IMR-90 (cell line): ENCODE measurements around the gene TRA2A. TPM values are rescaled to one million over a fixed set of nuclear protein-coding genes. Genes with fewer than 3 reads are reported as not detected.

Source experiments
- ATAC-seq: fragments of 200-7000 bp; cut with Tn5 transposase; 2 replicates; pipeline ENCODE4 v1.9.1; 2020; ENCODE audit warnings: low read depth, mild to moderate bottlenecking, moderate library complexity
- BruUV-seq: library from RNA; stranded (reverse); fragments of 400-500 nt; replicated peaks from 2 replicates; lab custom pipeline; 2021; lab: Mats Ljungman, UMichigan
- CTCF ChIA-PET: fragments of 300-600 bp; formaldehyde crosslinking; extraction: SDS; loops from one replicate; lab custom pipeline; 2021; ENCODE audit warnings: antibody characterized with exemption; lab: Yijun Ruan, JAX
- POLR2A ChIA-PET: fragments of 300-600 bp; sonication (Branson Sonifier 250); formaldehyde crosslinking; loops from one replicate; lab custom pipeline; 2022; ENCODE audit warnings: antibody characterized with exemption; ENCODE audit not compliant: unreplicated experiment; lab: Charles Lee
- DNase-seq: peaks from one replicate; pipeline ENCODE4 v3.0.0; 2013
- H2AFZ ChIP-seq: replicated peaks from 2 replicates; pipeline ENCODE3; 2013; ENCODE audit warnings: low read length, mild to moderate bottlenecking; ENCODE audit not compliant: poor library complexity
- H2AK5ac ChIP-seq: 2 replicates; pipeline ENCODE4 v1.6.1; 2013; ENCODE audit warnings: low read depth, low read length, inconsistent platforms
- H2AK9ac ChIP-seq: replicated peaks from 2 replicates; pipeline ENCODE3; 2013; ENCODE audit warnings: mild to moderate bottlenecking, low read depth, low read length, moderate library complexity; ENCODE audit not compliant: poor library complexity
- H2BK120ac ChIP-seq: 2 replicates; pipeline ENCODE4 v1.6.1; 2013; ENCODE audit warnings: low read depth, low read length, inconsistent platforms
- H2BK15ac ChIP-seq: 3 replicates; pipeline ENCODE4 v1.6.1; 2013; ENCODE audit warnings: low read depth, low read length, inconsistent platforms
- H2BK20ac ChIP-seq: 2 replicates; pipeline ENCODE4 v1.6.1; 2013; ENCODE audit warnings: low read depth, mild to moderate bottlenecking, inconsistent platforms, low read length, moderate library complexity
- H2BK5ac ChIP-seq: 2 replicates; pipeline ENCODE4 v1.6.1; 2013; ENCODE audit warnings: mild to moderate bottlenecking, low read depth, low read length, inconsistent platforms; ENCODE audit not compliant: poor library complexity, severe bottlenecking
- H3K14ac ChIP-seq: replicated peaks from 2 replicates; pipeline ENCODE4 v1.6.1; 2013; ENCODE audit warnings: low read depth, low read length, inconsistent platforms
- H3K18ac ChIP-seq: 2 replicates; pipeline ENCODE4 v1.6.1; 2013; ENCODE audit warnings: low read depth, low read length, control low read depth
- H3K23ac ChIP-seq: 2 replicates; pipeline ENCODE4 v1.6.1; 2013; ENCODE audit warnings: low read depth, low read length, inconsistent platforms
- H3K27ac ChIP-seq: 2 replicates; pipeline ENCODE4 v1.5.1; 2013; ENCODE audit warnings: mild to moderate bottlenecking, control low read depth, low read length; ENCODE audit not compliant: insufficient read depth
- H3K27me3 ChIP-seq: 2 replicates; pipeline ENCODE4 v1.6.1; 2013; ENCODE audit warnings: low read length; ENCODE audit not compliant: control insufficient read depth, insufficient read depth
- H3K36me3 ChIP-seq: 2 replicates; pipeline ENCODE4 v1.6.1; 2013; ENCODE audit warnings: low read length, mixed read lengths; ENCODE audit not compliant: control insufficient read depth, insufficient read depth
- H3K4ac ChIP-seq: 2 replicates; pipeline ENCODE4 v1.6.1; 2013; ENCODE audit warnings: low read depth, low read length, inconsistent platforms
- H3K4me1 ChIP-seq: 2 replicates; pipeline ENCODE4 v1.6.1; 2013; ENCODE audit warnings: low read length, mixed read lengths; ENCODE audit not compliant: control insufficient read depth, insufficient read depth
- H3K4me2 ChIP-seq: 2 replicates; pipeline ENCODE4 v1.6.1; 2013; ENCODE audit warnings: low read depth, mild to moderate bottlenecking, control low read depth, low read length, moderate library complexity
- H3K4me3 ChIP-seq: 2 replicates; pipeline ENCODE4 v1.5.1; 2013; ENCODE audit warnings: low read depth, mild to moderate bottlenecking, control low read depth, low read length, moderate library complexity; ENCODE audit not compliant: insufficient read depth
- H3K56ac ChIP-seq: 2 replicates; pipeline ENCODE4 v1.6.1; 2013; ENCODE audit warnings: low read length, inconsistent platforms; ENCODE audit not compliant: insufficient read depth; ENCODE audit errors: extremely low read depth
- H3K79me1 ChIP-seq, 2 experiments: 2 replicates each; pipeline ENCODE4 v1.6.1; 2013; ENCODE audit warnings: low read length in 2 of 2, inconsistent platforms in 1 of 2, low read depth in 1 of 2
- H3K9ac ChIP-seq: 2 replicates; pipeline ENCODE4 v1.6.1; 2013; ENCODE audit warnings: low read depth, low read length, control low read depth
- H3K9me1 ChIP-seq: 2 replicates; pipeline ENCODE4 v1.6.1; 2013; ENCODE audit warnings: low read length, inconsistent platforms; ENCODE audit not compliant: insufficient read depth
- H3K9me3 ChIP-seq: 2 replicates; pipeline ENCODE4 v1.6.1; 2013; ENCODE audit warnings: low read length; ENCODE audit not compliant: control insufficient read depth, insufficient read depth
- H4K20me1 ChIP-seq: 2 replicates; pipeline ENCODE4 v1.6.1; 2013; ENCODE audit warnings: low read length, inconsistent platforms; ENCODE audit not compliant: insufficient read depth
- H4K5ac ChIP-seq: 2 replicates; pipeline ENCODE4 v1.6.1; 2013; ENCODE audit warnings: mild to moderate bottlenecking, low read depth, low read length, control low read depth
- H4K8ac ChIP-seq, 2 experiments: 2 replicates each; pipeline ENCODE4 v1.6.1; 2013; ENCODE audit warnings: low read depth in 2 of 2, low read length in 2 of 2, control low read depth in 1 of 2, inconsistent platforms in 1 of 2
- H4K91ac ChIP-seq: 2 replicates; pipeline ENCODE4 v1.6.1; 2013; ENCODE audit warnings: low read depth, low read length, inconsistent platforms; ENCODE audit not compliant: insufficient read depth
- BHLHE40 ChIP-seq: fragments of 150-350 bp; IDR thresholded peaks from 2 replicates; pipeline ENCODE4 v1.6.1; 2016; ENCODE audit warnings: mild to moderate bottlenecking, low read depth, low read length
- CEBPB ChIP-seq: IDR thresholded peaks from 2 replicates; pipeline ENCODE4 v1.6.1; 2012; ENCODE audit warnings: low read depth, low read length, improper control_type of control experiment
- CHD1 ChIP-seq: IDR thresholded peaks from 2 replicates; pipeline ENCODE4 v1.6.1; 2012; ENCODE audit warnings: low read depth, low read length, improper control_type of control experiment
- FOS ChIP-seq: fragments of 150-350 bp; IDR thresholded peaks from 2 replicates; pipeline ENCODE4 v1.6.1; 2016; ENCODE audit warnings: low read depth, low read length
- MAFK ChIP-seq: IDR thresholded peaks from 2 replicates; pipeline ENCODE4 v1.6.1; 2012; ENCODE audit warnings: low read depth, low read length, improper control_type of control experiment
- MAZ ChIP-seq: IDR thresholded peaks from 2 replicates; pipeline ENCODE4 v1.6.1; 2012; ENCODE audit warnings: low read depth, mild to moderate bottlenecking, low read length, improper control_type of control experiment, moderate library complexity, borderline replicate concordance
- NFE2L2 ChIP-seq: fragments of 150-350 bp; IDR thresholded peaks from 2 replicates; pipeline ENCODE4 v1.6.1; 2016; ENCODE audit warnings: low read depth, mild to moderate bottlenecking, low read length
- RFX5 ChIP-seq: IDR thresholded peaks from 2 replicates; pipeline ENCODE4 v1.8.0; 2012; ENCODE audit warnings: low read depth, mild to moderate bottlenecking, low read length, moderate library complexity
- SMC3 ChIP-seq: fragments of 150-350 bp; IDR thresholded peaks from 2 replicates; pipeline ENCODE4 v1.6.1; 2016; ENCODE audit warnings: low read depth, mild to moderate bottlenecking, antibody characterized with exemption, low read length, moderate library complexity
- USF2 ChIP-seq: fragments of 150-350 bp; IDR thresholded peaks from 2 replicates; pipeline ENCODE4 v1.6.1; 2017; ENCODE audit warnings: mild to moderate bottlenecking, antibody characterized with exemption, low read length, low read depth
- WGBS, 2 experiments: methylation state at CpG; one replicate each; pipeline versions ENCODE4 v1.1.5 to v1.1.7; 2013; ENCODE audit warnings: missing lambda C conversion rate in 2 of 2; ENCODE audit not compliant: insufficient read length in 1 of 2; ENCODE audit errors: extremely low coverage in 2 of 2; 5-methylcytosine and 5-hydroxymethylcytosine counted together
- dilution Hi-C: fragments of 300-500 bp; cut with HindIII; formaldehyde crosslinking; loops from one replicate; pipeline ENCODE4 v1.14.3; 2018; ENCODE audit warnings: low sequenced_read_pairs; ENCODE audit not compliant: unreplicated experiment
- in situ Hi-C: fragments of 300-500 bp; cut with MboI; formaldehyde crosslinking; loops from 3 replicates; pipeline ENCODE4 v1.14.3; 2019; ENCODE audit warnings: low sequenced_read_pairs, inconsistent platforms, mixed read lengths
- intact Hi-C: fragments of 100-400 bp; cut with micrococcal nuclease; formaldehyde crosslinking; loops from 2 replicates; pipeline ENCODE4 v1.10.0; 2022
- polyA plus RNA-seq, 3 experiments: library from polyadenylated mRNA; depleted of rRNA; stranded (reverse); fragments of >200 nt; gene quantifications; 2 replicates each; pipeline ENCODE4 v1.2.3, GENCODE V29; 2012; ENCODE audit warnings: low replicate concordance in 1 of 3
- total RNA-seq: library from RNA; depleted of rRNA; stranded (reverse); fragments of >200 nt; gene quantifications from 2 replicates; pipeline ENCODE4 v1.2.3, GENCODE V29; 2012

The TRA2A gene
- total and polyA plus RNA-seq, 2 of the 4 experiments (the other 2 are of a cell fraction): 44.3 to 77.3 TPM

- Histone ChIP-seq H3K27ac (no peak overlapping the region), H2BK20ac (no peak overlapping the region), H2BK5ac (no peak overlapping the region), H4K20me1 (no peaks in the 10 kb centered on the region), H3K14ac (no peak overlapping the region), H4K8ac (no peak overlapping the region), H4K91ac (no peak overlapping the region), H2AK9ac (no peak overlapping the region), H3K9me1 (no peaks in the 10 kb centered on the region), H3K18ac (no peak overlapping the region), H3K23ac (no peak overlapping the region), H3K4me2 (no peak overlapping the region), H4K5ac (no peak overlapping the region), H3K9ac (no peak overlapping the region), H3K79me1 (no peaks in the 10 kb centered on the region), H2BK15ac (no peak overlapping the region), H2AFZ (no peak overlapping the region), H3K36me3 (no peaks in the 10 kb centered on the region), H2AK5ac (no peak overlapping the region), H3K27me3 (peaks cover 2% of the 10 kb centered on the region; the same call in 1 of the 2 replicates), H3K9me3 (no peaks in the 10 kb centered on the region; the same call in 1 of the 2 replicates), H3K56ac (no peak overlapping the region), H2BK120ac (no peak overlapping the region), H3K4ac (no peak overlapping the region), H3K4me1 (no peaks in the 10 kb centered on the region), H3K4me3 (no peak overlapping the region)
- WGBS, 2 experiments: no CpG with 5 or more reads among the region's 4 CpGs
- ATAC-seq: no peak
- intact Hi-C loops (loop anchor here (1.0 kb wide), 1 partner anchor 165 kb away; no protein-coding TSS in a partner anchor), in situ Hi-C loops (loop anchor here (25.0 kb wide), 1 partner anchor 1565 kb away; no protein-coding TSS in a partner anchor), dilution Hi-C loops (no loop called here)
- ChIA-PET POLR2A (no interaction called here), CTCF (interaction anchor here (0.6 to 2.2 kb wide), 4 partner anchors 30 to 295 kb away, joined by 4 to 12 read pairs (median 6); no protein-coding TSS in a partner anchor)
- TF ChIP-seq RFX5 (no peak), CHD1 (no peak), CEBPB (no peak), MAFK (no peak), BHLHE40 (no peak), NFE2L2 (no peak), FOS (no peak), SMC3 (no peak), MAZ (no peak), USF2 (no peak)
- DNase-seq: no peak
- BruUV-seq: no TSS peak
Measured at GRCh38 chr7:23547662-23548061, 15.9 kb upstream of the TRA2A start.
